ENCODE measurements around the gene NCK2. TPM values are rescaled to one million over a fixed set of nuclear protein-coding genes. Genes with fewer than 3 reads are reported as not detected.

Gene NCK2
- polyA plus RNA-seq, 2 of the 4 experiments (the other 2 are of a cell fraction) = 17.1 to 17.8 TPM

DNA sequence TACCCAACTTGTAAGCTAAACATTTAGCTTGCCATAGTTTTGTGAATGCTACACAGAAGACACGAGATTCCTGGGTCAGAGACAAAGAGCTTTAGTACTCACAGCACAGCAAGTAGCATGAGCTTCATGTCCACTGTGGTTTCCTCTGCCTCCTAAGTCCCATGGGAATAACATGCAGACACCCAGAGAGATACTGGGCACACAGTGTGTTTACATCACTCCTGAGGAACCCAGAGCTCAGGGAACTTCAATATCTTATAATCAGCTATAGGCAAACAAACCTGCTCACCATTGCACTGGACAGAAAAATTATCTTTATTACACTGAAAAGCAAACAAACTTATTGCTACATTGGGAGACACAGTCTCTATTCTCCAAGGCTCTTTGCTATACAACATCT is 14.5 kb upstream of the NCK2 start:
- ChIA-PET CTCF (no interaction called here), POLR2A (no interaction called here)
- no peak for TF ChIP-seq NFE2L2 (conservative IDR thresholded peaks at IDR 0.05; ENCODE audit: low read length)
- TF ChIP-seq, protein P1, sequence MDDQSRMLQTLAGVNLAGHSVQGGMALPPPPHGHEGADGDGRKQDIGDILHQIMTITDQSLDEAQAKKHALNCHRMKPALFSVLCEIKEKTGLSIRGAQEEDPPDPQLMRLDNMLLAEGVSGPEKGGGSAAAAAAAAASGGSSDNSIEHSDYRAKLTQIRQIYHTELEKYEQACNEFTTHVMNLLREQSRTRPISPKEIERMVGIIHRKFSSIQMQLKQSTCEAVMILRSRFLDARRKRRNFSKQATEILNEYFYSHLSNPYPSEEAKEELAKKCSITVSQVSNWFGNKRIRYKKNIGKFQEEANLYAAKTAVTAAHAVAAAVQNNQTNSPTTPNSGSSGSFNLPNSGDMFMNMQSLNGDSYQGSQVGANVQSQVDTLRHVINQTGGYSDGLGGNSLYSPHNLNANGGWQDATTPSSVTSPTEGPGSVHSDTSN (IDR thresholded peaks at IDR 0.05) = no peak
- TF ChIP-seq GATA3 (IDR thresholded peaks at IDR 0.05; ENCODE audit: borderline replicate concordance) = no peak
- no peak for TF ChIP-seq SREBF2 (IDR thresholded peaks at IDR 0.05)
- no peak for TF ChIP-seq BHLHE40 (IDR thresholded peaks at IDR 0.05; ENCODE audit: low read depth, low read length)
- no peak for TF ChIP-seq ZC3H11A (IDR thresholded peaks at IDR 0.05)
- TF ChIP-seq, protein P2, sequence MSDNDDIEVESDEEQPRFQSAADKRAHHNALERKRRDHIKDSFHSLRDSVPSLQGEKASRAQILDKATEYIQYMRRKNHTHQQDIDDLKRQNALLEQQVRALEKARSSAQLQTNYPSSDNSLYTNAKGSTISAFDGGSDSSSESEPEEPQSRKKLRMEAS (IDR thresholded peaks at IDR 0.05) = no peak
- no peak for TF ChIP-seq FOSL2 (IDR thresholded peaks at IDR 0.05)
- no peak for TF ChIP-seq FOSL2 (CRISPR knock-in tag; IDR thresholded peaks at IDR 0.05)
- no peak for TF ChIP-seq JUN (IDR thresholded peaks at IDR 0.05)
- no peak for TF ChIP-seq EP300 (IDR thresholded peaks at IDR 0.05)
- no peak for TF ChIP-seq RNF2 (IDR thresholded peaks at IDR 0.05; ENCODE audit: borderline replicate concordance, low read depth)
- TF ChIP-seq RAD21 (conservative IDR thresholded peaks at IDR 0.05 in 1 of 2, IDR thresholded peaks at IDR 0.05 in 1 of 2) = no peak
- TF ChIP-seq PHF8 (IDR thresholded peaks at IDR 0.05; ENCODE audit: borderline replicate concordance, low read depth) = no peak
- no peak for TF ChIP-seq MYC (IDR thresholded peaks at IDR 0.05; ENCODE audit: borderline replicate concordance, low read length)
- TF ChIP-seq ZFP36 (IDR thresholded peaks at IDR 0.05; ENCODE audit: borderline replicate concordance, partially characterized antibody) = no peak
- no peak for TF ChIP-seq KDM5A (IDR thresholded peaks at IDR 0.05)

DNA sequence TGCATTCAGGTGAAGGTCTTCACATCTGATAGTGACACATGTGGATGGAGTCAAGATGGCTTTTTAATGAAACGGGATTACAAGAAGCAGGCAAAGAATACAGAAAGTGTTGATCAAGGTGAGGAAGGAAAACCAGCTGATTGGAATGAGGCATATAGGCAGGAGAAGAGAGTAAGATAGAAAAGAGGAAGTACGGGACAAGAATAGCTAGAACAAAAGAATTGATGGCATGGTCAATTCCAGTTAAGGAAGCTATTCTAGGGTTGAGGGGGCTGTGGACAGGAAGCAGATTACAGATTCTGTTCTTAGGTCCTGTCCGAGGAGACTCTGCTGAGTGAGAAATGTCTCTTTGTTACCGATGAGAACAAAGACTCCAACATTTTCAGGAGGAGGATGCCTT is 13.2 kb upstream of the NCK2 start:
- FAIRE-seq = no peak
- CTCF ChIA-PET = no interaction called here
- POLR2A ChIA-PET = no interaction called here

More for the DNA sequence above, 14.5 kb upstream of the NCK2 start:
- DNase-seq (ENCODE audit: low read depth in 1 of 2, low spot score in 1 of 2) (no peak), FAIRE-seq (no peak), ATAC-seq (no peak)
- 0% methylated on average over 1 of the region's 1 CpG for WGBS (ENCODE audit: missing lambda C conversion rate)
- no peak overlapping the region for H3K4me2 ChIP-seq
- no peaks in the 10 kb centered on the region for H3K4me1 ChIP-seq
- H3K9me3 ChIP-seq = peaks cover 9% of the 10 kb centered on the region; the same call in 1 of the 3 replicates
- H3K4me3 ChIP-seq = no peak overlapping the region
- no peak overlapping the region for H3K27ac ChIP-seq

More for the DNA sequence above, 13.2 kb upstream of the NCK2 start:
- H3K4me1 ChIP-seq = no peaks in the 10 kb centered on the region
- DNase-seq (ENCODE audit: low read depth in 1 of 2, low spot score in 1 of 2) (no peak), ATAC-seq (no peak)
- TF ChIP-seq, protein P3, sequence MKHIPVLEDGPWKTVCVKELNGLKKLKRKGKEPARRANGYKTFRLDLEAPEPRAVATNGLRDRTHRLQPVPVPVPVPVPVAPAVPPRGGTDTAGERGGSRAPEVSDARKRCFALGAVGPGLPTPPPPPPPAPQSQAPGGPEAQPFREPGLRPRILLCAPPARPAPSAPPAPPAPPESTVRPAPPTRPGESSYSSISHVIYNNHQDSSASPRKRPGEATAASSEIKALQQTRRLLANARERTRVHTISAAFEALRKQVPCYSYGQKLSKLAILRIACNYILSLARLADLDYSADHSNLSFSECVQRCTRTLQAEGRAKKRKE (CRISPR knock-in tag; IDR thresholded peaks at IDR 0.05; ENCODE audit: low read depth) = no peak
- TF ChIP-seq HOXA7 (CRISPR knock-in tag; IDR thresholded peaks at IDR 0.05) = no peak
- TF ChIP-seq ZFP36 (IDR thresholded peaks at IDR 0.05; ENCODE audit: borderline replicate concordance, partially characterized antibody) = no peak
- TF ChIP-seq FOSB (CRISPR knock-in tag; IDR thresholded peaks at IDR 0.05) = no peak
- TF ChIP-seq SREBF2 (IDR thresholded peaks at IDR 0.05) = no peak
- TF ChIP-seq, protein P1 (IDR thresholded peaks at IDR 0.05) = no peak
- no peak for TF ChIP-seq MYC (IDR thresholded peaks at IDR 0.05; ENCODE audit: borderline replicate concordance, low read length)
- TF ChIP-seq ZSCAN20 (CRISPR knock-in tag; IDR thresholded peaks at IDR 0.05) = no peak
- TF ChIP-seq CHD4 (IDR thresholded peaks at IDR 0.05; ENCODE audit: borderline replicate concordance) = no peak
- TF ChIP-seq RCOR1 (IDR thresholded peaks at IDR 0.05; ENCODE audit: low read depth, low read length) = no peak
- TF ChIP-seq, protein P4, sequence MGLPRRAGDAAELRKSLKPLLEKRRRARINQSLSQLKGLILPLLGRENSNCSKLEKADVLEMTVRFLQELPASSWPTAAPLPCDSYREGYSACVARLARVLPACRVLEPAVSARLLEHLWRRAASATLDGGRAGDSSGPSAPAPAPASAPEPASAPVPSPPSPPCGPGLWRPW (IDR thresholded peaks at IDR 0.05) = no peak
- no peak for TF ChIP-seq ESRRA (IDR thresholded peaks at IDR 0.05; ENCODE audit: borderline replicate concordance, low read length)
- no peak for TF ChIP-seq RAD21 (conservative IDR thresholded peaks at IDR 0.05 in 1 of 2, IDR thresholded peaks at IDR 0.05 in 1 of 2)
- no peak for TF ChIP-seq GATA3 (IDR thresholded peaks at IDR 0.05; ENCODE audit: borderline replicate concordance)
- no peak for TF ChIP-seq EHF (CRISPR knock-in tag; IDR thresholded peaks at IDR 0.05)
- TF ChIP-seq, protein P2 (IDR thresholded peaks at IDR 0.05) = no peak
- TF ChIP-seq, protein P5, sequence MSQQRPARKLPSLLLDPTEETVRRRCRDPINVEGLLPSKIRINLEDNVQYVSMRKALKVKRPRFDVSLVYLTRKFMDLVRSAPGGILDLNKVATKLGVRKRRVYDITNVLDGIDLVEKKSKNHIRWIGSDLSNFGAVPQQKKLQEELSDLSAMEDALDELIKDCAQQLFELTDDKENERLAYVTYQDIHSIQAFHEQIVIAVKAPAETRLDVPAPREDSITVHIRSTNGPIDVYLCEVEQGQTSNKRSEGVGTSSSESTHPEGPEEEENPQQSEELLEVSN (IDR thresholded peaks at IDR 0.05; ENCODE audit: borderline replicate concordance, low read depth) = no peak
- 29% methylated on average over 4 of the region's 4 CpGs for WGBS (ENCODE audit: missing lambda C conversion rate)
- no peak overlapping the region for H3K4me3 ChIP-seq
- H3K4me2 ChIP-seq = no peak overlapping the region
- peaks cover 9% of the 10 kb centered on the region; the same call in 1 of the 3 replicates for H3K9me3 ChIP-seq
- no peak overlapping the region for H3K27ac ChIP-seq

All from A549 (cell line).